Measurements from ENCODE around the gene ZNF710. TPM values are rescaled to one million over a fixed set of nuclear protein-coding genes. Genes with fewer than 3 reads are reported as not detected.

The ZNF710 gene
- total and polyA plus RNA-seq, 12 donors = 4.1 to 59.0 (median 15.5) TPM

GRCh38 chr15:90029024-90029423 lies 27.9 kb downstream of the ZNF710 start:
- TF ChIP-seq, protein P1, sequence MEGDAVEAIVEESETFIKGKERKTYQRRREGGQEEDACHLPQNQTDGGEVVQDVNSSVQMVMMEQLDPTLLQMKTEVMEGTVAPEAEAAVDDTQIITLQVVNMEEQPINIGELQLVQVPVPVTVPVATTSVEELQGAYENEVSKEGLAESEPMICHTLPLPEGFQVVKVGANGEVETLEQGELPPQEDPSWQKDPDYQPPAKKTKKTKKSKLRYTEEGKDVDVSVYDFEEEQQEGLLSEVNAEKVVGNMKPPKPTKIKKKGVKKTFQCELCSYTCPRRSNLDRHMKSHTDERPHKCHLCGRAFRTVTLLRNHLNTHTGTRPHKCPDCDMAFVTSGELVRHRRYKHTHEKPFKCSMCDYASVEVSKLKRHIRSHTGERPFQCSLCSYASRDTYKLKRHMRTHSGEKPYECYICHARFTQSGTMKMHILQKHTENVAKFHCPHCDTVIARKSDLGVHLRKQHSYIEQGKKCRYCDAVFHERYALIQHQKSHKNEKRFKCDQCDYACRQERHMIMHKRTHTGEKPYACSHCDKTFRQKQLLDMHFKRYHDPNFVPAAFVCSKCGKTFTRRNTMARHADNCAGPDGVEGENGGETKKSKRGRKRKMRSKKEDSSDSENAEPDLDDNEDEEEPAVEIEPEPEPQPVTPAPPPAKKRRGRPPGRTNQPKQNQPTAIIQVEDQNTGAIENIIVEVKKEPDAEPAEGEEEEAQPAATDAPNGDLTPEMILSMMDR (IDR thresholded peaks at IDR 0.05) = no peak
- no peak for TF ChIP-seq POLR2A (IDR thresholded peaks at IDR 0.05)
- no peak overlapping the region for H3K4me3 ChIP-seq
- no peak overlapping the region for H3K27ac ChIP-seq
- H3K27me3 ChIP-seq = no peaks in the 10 kb centered on the region
- DNase-seq = no peak
- H3K36me3 ChIP-seq (replicated peaks in 1 of 2) = no peaks in the 10 kb centered on the region
- no peaks in the 10 kb centered on the region for H3K9me3 ChIP-seq (replicated peaks in 1 of 3)
- peaks cover 7 to 23% of the 10 kb centered on the region in 2 donors for H3K4me1 ChIP-seq (replicated peaks in 1 of 2)
- 89 to 100% (median 96%) methylated on average over 1 of the region's 1 CpG for WGBS, 4 donors
- intact Hi-C loops (cut with DNase I) = no loop called here

DNA sequence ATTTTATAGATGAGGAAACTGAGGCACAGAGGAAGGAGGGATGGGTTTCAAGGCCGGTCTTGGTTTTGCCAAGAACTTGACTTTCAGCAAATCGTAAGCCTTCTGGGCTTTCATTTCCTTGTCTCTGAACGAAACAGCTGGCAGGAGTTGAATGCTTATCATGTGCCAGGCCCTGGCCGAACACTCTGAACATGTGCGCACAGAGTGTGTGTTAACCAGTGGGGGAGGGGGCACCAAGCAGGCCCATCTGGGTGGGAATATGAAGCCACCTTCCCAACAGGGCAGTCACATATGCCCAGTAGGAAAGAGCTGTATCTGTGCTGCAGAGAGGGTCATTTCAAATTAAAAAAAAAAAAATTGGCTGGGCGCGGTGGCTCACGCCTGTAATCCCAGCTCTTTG lies 29.3 kb downstream of the ZNF710 start:
- Histone ChIP-seq H3K27ac (no peak overlapping the region), H3K36me3 (replicated peaks in 1 of 2) (no peaks in the 10 kb centered on the region), H3K27me3 (no peaks in the 10 kb centered on the region), H3K9me3 (replicated peaks in 1 of 3) (no peaks in the 10 kb centered on the region), H3K4me3 (no peak overlapping the region), H3K4me1 (replicated peaks in 1 of 2) (peaks cover 8 to 34% of the 10 kb centered on the region in 2 donors)
- DNase-seq = peak in 1 of 7 donors; percentile 51
- WGBS, 4 donors = 74 to 86% (median 83%) methylated on average over 8 of the region's 8 CpGs
- TF ChIP-seq, protein P1 (IDR thresholded peaks at IDR 0.05) = no peak
- no peak for TF ChIP-seq POLR2A (IDR thresholded peaks at IDR 0.05)
- intact Hi-C loops (cut with DNase I) = no loop called here

DNA sequence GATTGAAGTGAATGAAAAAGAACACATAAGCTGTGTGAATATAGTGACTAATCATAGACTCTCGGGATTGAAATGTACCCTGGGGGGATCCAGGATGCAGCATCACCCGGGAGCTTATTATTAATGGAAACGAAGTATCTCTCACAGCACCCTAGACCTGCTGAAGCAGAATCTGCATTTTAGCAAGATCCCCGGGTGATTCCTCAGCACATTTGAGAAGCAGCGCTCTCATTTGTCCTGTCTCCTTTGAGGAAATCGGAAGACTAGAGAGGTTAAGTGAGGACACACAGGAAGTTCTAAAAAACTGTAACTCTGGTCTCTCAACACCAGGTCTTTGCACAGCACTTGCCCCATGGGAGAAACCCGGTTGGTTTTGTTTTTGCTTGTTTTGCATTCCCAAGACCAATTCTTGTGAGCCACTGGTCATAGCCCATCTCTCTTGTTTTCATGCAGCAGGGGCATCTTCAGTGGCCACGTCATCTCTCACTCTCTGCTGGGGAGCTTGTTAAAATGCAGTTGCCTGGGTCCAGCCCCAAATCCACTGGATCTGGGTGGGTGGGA lies 30.2 kb downstream of the ZNF710 start:
- Histone ChIP-seq H3K36me3 (replicated peaks in 1 of 2) (no peaks in the 10 kb centered on the region), H3K27me3 (no peaks in the 10 kb centered on the region), H3K27ac (peak overlapping the region in 4 of 5 donors; percentile 33 to 54 (median 42)), H3K4me1 (replicated peaks in 1 of 2) (peaks cover 8 to 42% of the 10 kb centered on the region in 2 donors), H3K4me3 (no peak overlapping the region), H3K9me3 (replicated peaks in 1 of 3) (no peaks in the 10 kb centered on the region)
- TF ChIP-seq, protein P1 (IDR thresholded peaks at IDR 0.05) = no peak
- no peak for TF ChIP-seq POLR2A (IDR thresholded peaks at IDR 0.05)
- DNase-seq = peak in 4 of 7 donors; percentile 19 to 62 (median 39)
- intact Hi-C loops (cut with DNase I) = no loop called here
- 46 to 56% (median 51%) methylated on average over 8 of the region's 8 CpGs for WGBS, 4 donors

- WGBS, 4 donors = 83 to 93% (median 89%) methylated on average over 5 of the region's 5 CpGs
- intact Hi-C loops (cut with DNase I) = no loop called here
- H3K9me3 ChIP-seq (replicated peaks in 1 of 3) = no peaks in the 10 kb centered on the region
- no peak for TF ChIP-seq POLR2A (IDR thresholded peaks at IDR 0.05)
- TF ChIP-seq, protein P1 (IDR thresholded peaks at IDR 0.05) = no peak
- no peaks in the 10 kb centered on the region for H3K27me3 ChIP-seq
- DNase-seq = no peak
- H3K27ac ChIP-seq = peak overlapping the region in 1 of 5 donors; percentile 90
- peaks cover 8 to 55% of the 10 kb centered on the region in 2 donors for H3K4me1 ChIP-seq (replicated peaks in 1 of 2)
- H3K4me3 ChIP-seq = no peak overlapping the region
- no peaks in the 10 kb centered on the region for H3K36me3 ChIP-seq (replicated peaks in 1 of 2)
These were observed 31.9 kb downstream of the ZNF710 start for GRCh38 chr15:90033006-90033405.

Data from adrenal gland (tissue), 12 donors.